Measurements from ENCODE around the gene DGKZ. TPM values are rescaled to one million over a fixed set of nuclear protein-coding genes. Genes with fewer than 3 reads are reported as not detected.
"Not testable (repeated sequence)": the region's sequence is repeated elsewhere in the genome, so short reads cannot be mapped to it uniquely, and the experiment has no call there.

DGKZ gene
- total RNA-seq, 1 donor from 2014 or later, result 123 TPM

DNA sequence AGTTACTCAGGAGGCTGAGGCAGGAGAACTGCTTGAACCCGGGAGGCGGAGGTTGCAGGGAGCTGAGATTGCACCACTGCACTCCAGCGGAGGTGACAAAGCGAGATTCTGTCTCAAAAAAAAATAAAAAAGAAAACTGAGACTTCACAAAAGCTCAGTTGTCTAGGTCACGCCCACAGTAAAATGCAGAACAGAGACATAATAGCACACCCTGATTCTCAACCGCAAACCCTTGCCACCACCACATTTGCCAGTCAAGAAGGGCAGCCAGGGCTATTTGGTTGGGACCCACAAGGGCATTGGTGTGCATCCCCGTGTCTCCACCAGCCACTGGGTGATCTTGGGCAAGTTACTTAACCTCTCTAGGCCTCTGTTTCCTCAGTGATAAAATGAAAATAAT lies 44.4 kb upstream of the DGKZ start:
- Histone ChIP-seq H3K4me1 (no peaks in the 10 kb centered on the region), H3K9me3 (no peaks in the 10 kb centered on the region), H3K27me3 (no peaks in the 10 kb centered on the region), H3K36me3 (no peaks in the 10 kb centered on the region), H3K27ac (no peak overlapping the region), H3K4me3 (no peak overlapping the region)
- no peak for DNase-seq (ENCODE audit: low spot score in 2 of 2)
- TF ChIP-seq, protein P1, sequence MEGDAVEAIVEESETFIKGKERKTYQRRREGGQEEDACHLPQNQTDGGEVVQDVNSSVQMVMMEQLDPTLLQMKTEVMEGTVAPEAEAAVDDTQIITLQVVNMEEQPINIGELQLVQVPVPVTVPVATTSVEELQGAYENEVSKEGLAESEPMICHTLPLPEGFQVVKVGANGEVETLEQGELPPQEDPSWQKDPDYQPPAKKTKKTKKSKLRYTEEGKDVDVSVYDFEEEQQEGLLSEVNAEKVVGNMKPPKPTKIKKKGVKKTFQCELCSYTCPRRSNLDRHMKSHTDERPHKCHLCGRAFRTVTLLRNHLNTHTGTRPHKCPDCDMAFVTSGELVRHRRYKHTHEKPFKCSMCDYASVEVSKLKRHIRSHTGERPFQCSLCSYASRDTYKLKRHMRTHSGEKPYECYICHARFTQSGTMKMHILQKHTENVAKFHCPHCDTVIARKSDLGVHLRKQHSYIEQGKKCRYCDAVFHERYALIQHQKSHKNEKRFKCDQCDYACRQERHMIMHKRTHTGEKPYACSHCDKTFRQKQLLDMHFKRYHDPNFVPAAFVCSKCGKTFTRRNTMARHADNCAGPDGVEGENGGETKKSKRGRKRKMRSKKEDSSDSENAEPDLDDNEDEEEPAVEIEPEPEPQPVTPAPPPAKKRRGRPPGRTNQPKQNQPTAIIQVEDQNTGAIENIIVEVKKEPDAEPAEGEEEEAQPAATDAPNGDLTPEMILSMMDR (IDR thresholded peaks at IDR 0.05), result no peak
- intact Hi-C loops (cut with DNase I), result no loop called here

DNA sequence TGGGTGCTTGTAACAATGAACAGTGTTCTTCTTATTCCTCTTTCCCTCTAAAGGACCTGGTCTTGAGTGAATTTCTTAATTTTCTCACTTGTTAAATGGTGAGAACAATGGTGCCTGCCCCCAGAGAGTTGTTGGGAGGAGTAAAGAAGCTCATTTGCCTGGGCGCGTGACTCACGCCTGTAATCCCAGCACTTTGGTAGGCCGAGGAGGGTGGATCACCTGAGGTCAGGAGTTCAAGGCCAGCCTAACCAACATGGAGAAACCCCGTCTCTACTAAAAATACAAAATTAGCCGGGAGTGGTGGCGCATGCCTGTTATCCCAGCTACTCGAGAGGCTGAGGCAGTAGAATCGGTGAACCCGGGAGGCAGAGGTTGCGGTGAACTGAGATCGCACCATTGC lies 43.2 kb upstream of the DGKZ start:
- intact Hi-C loops (cut with DNase I); H3K36me3 ChIP-seq; H3K4me1 ChIP-seq; H3K27me3 ChIP-seq; H3K27ac ChIP-seq; H3K9me3 ChIP-seq; DNase-seq (ENCODE audit: low spot score in 2 of 2); H3K4me3 ChIP-seq: not testable (repeated sequence)

DNA sequence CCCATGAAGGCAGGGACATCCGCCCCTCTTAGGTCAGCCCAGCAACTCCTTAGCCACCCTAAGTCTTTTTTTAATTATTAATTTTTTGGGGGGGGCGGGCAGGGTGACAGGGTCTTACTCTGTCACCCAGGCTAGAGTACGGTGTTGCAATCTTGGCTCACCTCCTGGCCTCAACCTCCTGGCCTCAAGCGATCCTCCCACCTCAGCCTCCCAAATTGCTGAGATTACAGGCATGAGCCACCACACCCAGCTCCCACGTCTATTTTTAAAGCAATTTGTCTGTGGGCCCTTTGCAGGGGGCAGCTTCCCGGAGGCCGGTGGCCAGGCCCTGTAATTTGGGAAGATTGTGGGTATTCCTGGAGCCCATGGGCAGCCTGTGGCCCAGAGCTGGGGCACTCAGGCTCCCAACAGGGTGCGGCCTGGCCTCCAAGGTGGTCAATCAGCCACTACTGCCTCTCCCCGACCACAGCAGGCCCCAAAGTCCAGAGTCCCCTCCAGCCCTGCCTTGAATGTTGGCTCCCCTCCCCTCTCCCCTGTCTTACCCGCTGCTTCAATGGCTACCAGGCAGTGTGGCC lies 42.6 kb upstream of the DGKZ start:
- Histone ChIP-seq H3K4me1 (no peaks in the 10 kb centered on the region), H3K27ac (no peak overlapping the region), H3K4me3 (no peak overlapping the region), H3K36me3 (no peaks in the 10 kb centered on the region), H3K9me3 (no peaks in the 10 kb centered on the region), H3K27me3 (no peaks in the 10 kb centered on the region)
- intact Hi-C loops (cut with DNase I), result no loop called here
- TF ChIP-seq, protein P1 (IDR thresholded peaks at IDR 0.05), result no peak
- no peak for DNase-seq (ENCODE audit: low spot score in 2 of 2)

- intact Hi-C loops (cut with DNase I), result no loop called here
- Histone ChIP-seq H3K27ac (no peak overlapping the region), H3K4me3 (no peak overlapping the region), H3K9me3 (no peaks in the 10 kb centered on the region), H3K4me1 (no peaks in the 10 kb centered on the region), H3K36me3 (no peaks in the 10 kb centered on the region), H3K27me3 (no peaks in the 10 kb centered on the region)
- no peak for DNase-seq (ENCODE audit: low spot score in 2 of 2)
- TF ChIP-seq, protein P1 (IDR thresholded peaks at IDR 0.05), result no peak
These were observed 42.0 kb upstream of the DGKZ start for GRCh38 chr11:46305295-46305694.

- no peak overlapping the region for H3K4me3 ChIP-seq
- H3K27ac ChIP-seq, result no peak overlapping the region
- H3K27me3 ChIP-seq, result no peaks in the 10 kb centered on the region
- no peaks in the 10 kb centered on the region for H3K9me3 ChIP-seq
- no peaks in the 10 kb centered on the region for H3K4me1 ChIP-seq
- H3K36me3 ChIP-seq, result no peaks in the 10 kb centered on the region
- DNase-seq (ENCODE audit: low spot score in 2 of 2), result no peak
- intact Hi-C loops (cut with DNase I), result no loop called here
- TF ChIP-seq, protein P1 (IDR thresholded peaks at IDR 0.05), result no peak
These were observed 40.9 kb upstream of the DGKZ start for GRCh38 chr11:46306296-46306853.

GRCh38 chr11:46307369-46307768 lies 39.9 kb upstream of the DGKZ start:
- no peak for DNase-seq (ENCODE audit: low spot score in 2 of 2)
- Histone ChIP-seq H3K4me3 (no peak overlapping the region), H3K4me1 (no peaks in the 10 kb centered on the region), H3K27ac (no peak overlapping the region), H3K27me3 (no peaks in the 10 kb centered on the region), H3K36me3 (no peaks in the 10 kb centered on the region), H3K9me3 (no peaks in the 10 kb centered on the region)
- TF ChIP-seq, protein P1 (IDR thresholded peaks at IDR 0.05), result no peak
- intact Hi-C loops (cut with DNase I), result no loop called here
